HepG2 (cell line): ENCODE data around the gene EEF2. TPM values are rescaled to one million over a fixed set of nuclear protein-coding genes. Genes with fewer than 3 reads are reported as not detected.

ENCODE experiments used
- CHD4 ChIP-seq: fragments of 200-600 bp; sonication (generic); IDR thresholded peaks from 2 replicates; pipeline ENCODE4 v1.7.0; 2017; ENCODE audit warnings: mild to moderate bottlenecking, low read length, borderline replicate concordance
- ETV5 ChIP-seq: IDR thresholded peaks from 2 replicates; pipeline ENCODE4 v1.6.1; 2018; ENCODE audit warnings: missing biosample characterization, missing genetic modification reagents, inconsistent platforms, borderline replicate concordance
- FOXK2 ChIP-seq: fragments of 450-650 bp; IDR thresholded peaks from 2 replicates; pipeline ENCODE4 v1.6.1; 2016
- IRF2 ChIP-seq: IDR thresholded peaks from 2 replicates; pipeline ENCODE4 v1.6.1; 2018; ENCODE audit warnings: missing genetic modification reagents, missing compliant biosample characterization
- JDP2 ChIP-seq: sonication (generic); formaldehyde crosslinking; IDR thresholded peaks from 2 replicates; pipeline ENCODE4 v1.8.1; 2022; ENCODE audit warnings: missing genetic modification reagents, borderline replicate concordance
- KAT2B ChIP-seq: fragments of 150-350 bp; IDR thresholded peaks from 2 replicates; pipeline ENCODE4 v1.6.1; 2014; ENCODE audit warnings: low read depth, low read length, borderline replicate concordance
- KDM2A ChIP-seq: sonication (generic); formaldehyde crosslinking; IDR thresholded peaks from 2 replicates; pipeline ENCODE4 v1.4.0; 2020; ENCODE audit warnings: low read depth, missing genetic modification reagents, borderline replicate concordance
- KLF11 ChIP-seq: IDR thresholded peaks from 2 replicates; pipeline ENCODE4 v1.6.1; 2016; ENCODE audit warnings: missing compliant biosample characterization
- MTA1 ChIP-seq: sonication (generic); formaldehyde crosslinking; IDR thresholded peaks from 2 replicates; pipeline ENCODE4 v1.4.0; 2020; ENCODE audit warnings: missing genetic modification reagents, mild to moderate bottlenecking, borderline replicate concordance
- SALL1 ChIP-seq: sonication (generic); formaldehyde crosslinking; IDR thresholded peaks from 2 replicates; pipeline ENCODE4 v1.8.0; 2022; ENCODE audit warnings: mild to moderate bottlenecking, missing genetic modification reagents
- SMAD9 ChIP-seq: sonication (generic); formaldehyde crosslinking; IDR thresholded peaks from 2 replicates; pipeline ENCODE4 v1.5.1; 2020; ENCODE audit warnings: mild to moderate bottlenecking, missing genetic modification reagents
- SMARCC2 ChIP-seq: fragments of 450-650 bp; IDR thresholded peaks from 2 replicates; pipeline ENCODE4 v1.6.1; 2017; ENCODE audit warnings: antibody characterized with exemption, mild to moderate bottlenecking
- ZNF230 ChIP-seq: sonication (generic); formaldehyde crosslinking; IDR thresholded peaks from 2 replicates; pipeline ENCODE4 v1.4.0; 2020; ENCODE audit warnings: mild to moderate bottlenecking, missing genetic modification reagents
- ZNF292 ChIP-seq: sonication (generic); formaldehyde crosslinking; IDR thresholded peaks from 2 replicates; pipeline ENCODE4 v1.8.1; 2022; ENCODE audit warnings: mild to moderate bottlenecking, low read depth, missing genetic modification reagents, borderline replicate concordance
- ZNF3 ChIP-seq: IDR thresholded peaks from 2 replicates; pipeline ENCODE4 v1.7.0; 2017; ENCODE audit warnings: inconsistent platforms
- polyA plus RNA-seq, 8 experiments: library from polyadenylated mRNA; depleted of rRNA in 3 of 8; stranded (reverse) in 7 of 8; unstranded in 1 of 8; fragments of >200 nt; fragmentation: Illumina TruSeq in 4 of 8; extraction: Trizol in 4 of 8; gene quantifications; 2 replicates each; pipeline versions ENCODE4 v1.2.1 to v1.2.3, GENCODE V29; 2011 to 2016; ENCODE audit warnings: low read depth in 4 of 8, missing spikeins in 1 of 8, mixed read lengths in 1 of 8; ENCODE audit not compliant: insufficient read depth in 1 of 8
- total RNA-seq, 5 experiments: library from RNA; depleted of rRNA; stranded (reverse); fragments of >200 nt; fragmentation: Illumina TruSeq; extraction: Trizol; gene quantifications; 2 replicates each; pipeline ENCODE4 v1.2.3, GENCODE V29; 2016; ENCODE audit warnings: low read depth in 1 of 5
- TF ChIP-seq, protein P1 (sequence below): sonication (generic); formaldehyde crosslinking; IDR thresholded peaks from 2 replicates; pipeline ENCODE4 v1.8.0; 2022; ENCODE audit warnings: low read depth, missing genetic modification reagents
- TF ChIP-seq, protein P2 (sequence below), 2 experiments: sonication (generic) in 1 of 2; formaldehyde crosslinking in 1 of 2; IDR thresholded peaks; 2 replicates each; pipeline versions ENCODE4 v1.6.1 to v1.9.0; 2014 to 2022; ENCODE audit warnings: antibody characterized with exemption in 1 of 2, borderline replicate concordance in 1 of 2, inconsistent platforms in 1 of 2, low read depth in 1 of 2, missing genetic modification reagents in 1 of 2
- TF ChIP-seq, protein P3 (sequence below): sonication (generic); formaldehyde crosslinking; conservative IDR thresholded peaks from 2 replicates; pipeline ENCODE4 v1.8.0; 2022; ENCODE audit warnings: mild to moderate bottlenecking, moderate library complexity, missing genetic modification reagents
- TF ChIP-seq, protein P4 (sequence below): sonication (generic); formaldehyde crosslinking; IDR thresholded peaks from 2 replicates; pipeline ENCODE4 v1.5.1; 2020; ENCODE audit warnings: missing genetic modification reagents, mild to moderate bottlenecking, borderline replicate concordance

The EEF2 gene
- total and polyA plus RNA-seq, 2 of the 13 experiments (the other 11 are each of a cell fraction or from before 2014, with no cell fraction given) = 1,441 to 1,777 TPM

DNA sequence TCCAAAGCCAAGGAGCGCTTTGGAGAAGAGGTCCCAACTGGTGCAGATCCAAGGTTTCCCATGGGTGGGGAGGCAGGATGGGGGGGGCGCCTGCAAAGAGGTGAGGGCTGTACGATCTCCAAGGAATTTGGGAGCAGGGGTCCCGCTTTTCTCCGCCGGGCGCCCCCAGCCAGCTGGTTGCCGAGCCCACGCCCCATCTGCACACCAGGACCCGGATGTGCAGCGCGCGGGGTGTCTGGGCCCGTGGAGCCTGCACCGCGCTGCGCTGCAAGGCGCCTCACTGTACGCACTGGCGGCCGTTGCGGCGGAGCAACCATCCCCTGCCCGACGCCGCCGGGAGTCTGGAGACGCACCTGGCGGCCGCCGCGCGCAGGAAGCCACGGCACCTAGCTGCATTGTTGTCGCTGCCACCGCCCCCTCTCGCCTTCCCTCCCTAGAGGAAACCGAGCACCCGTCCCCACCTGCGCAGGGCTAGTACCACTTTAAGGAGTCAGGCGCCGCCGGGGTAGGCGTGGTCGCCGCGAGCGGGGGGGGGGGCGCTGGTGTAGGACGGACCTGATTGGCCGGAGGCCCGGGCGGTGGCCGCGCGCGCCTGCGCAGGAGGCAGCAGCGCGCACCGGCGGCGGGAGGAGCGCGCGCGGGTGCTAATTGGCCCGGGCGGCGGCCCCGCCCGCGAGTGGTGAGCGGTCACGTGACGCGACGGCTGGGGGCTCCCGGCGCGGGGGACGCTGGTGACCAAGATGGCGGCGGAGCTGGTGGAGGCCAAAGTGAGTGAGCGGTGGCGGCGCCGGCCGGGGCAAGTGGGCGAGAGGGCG is 22.0 kb upstream of the EEF2 start, which contains the start of gene PIAS4 (continued):
- TF ChIP-seq, protein P1, sequence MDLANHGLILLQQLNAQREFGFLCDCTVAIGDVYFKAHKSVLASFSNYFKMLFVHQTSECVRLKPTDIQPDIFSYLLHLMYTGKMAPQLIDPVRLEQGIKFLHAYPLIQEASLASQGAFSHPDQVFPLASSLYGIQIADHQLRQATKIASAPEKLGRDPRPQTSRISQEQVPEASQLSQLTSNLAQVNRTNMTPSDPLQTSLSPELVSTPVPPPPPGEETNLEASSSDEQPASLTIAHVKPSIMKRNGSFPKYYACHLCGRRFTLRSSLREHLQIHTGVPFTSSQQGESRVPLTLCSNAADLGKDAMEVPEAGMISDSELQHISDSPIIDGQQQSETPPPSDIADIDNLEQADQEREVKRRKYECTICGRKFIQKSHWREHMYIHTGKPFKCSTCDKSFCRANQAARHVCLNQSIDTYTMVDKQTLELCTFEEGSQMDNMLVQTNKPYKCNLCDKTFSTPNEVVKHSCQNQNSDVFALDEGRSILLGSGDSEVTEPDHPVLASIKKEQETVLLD = no peak; the same call in 1 of the 2 replicates
- TF ChIP-seq SALL1 = peak; percentile 87
- TF ChIP-seq, protein P2, sequence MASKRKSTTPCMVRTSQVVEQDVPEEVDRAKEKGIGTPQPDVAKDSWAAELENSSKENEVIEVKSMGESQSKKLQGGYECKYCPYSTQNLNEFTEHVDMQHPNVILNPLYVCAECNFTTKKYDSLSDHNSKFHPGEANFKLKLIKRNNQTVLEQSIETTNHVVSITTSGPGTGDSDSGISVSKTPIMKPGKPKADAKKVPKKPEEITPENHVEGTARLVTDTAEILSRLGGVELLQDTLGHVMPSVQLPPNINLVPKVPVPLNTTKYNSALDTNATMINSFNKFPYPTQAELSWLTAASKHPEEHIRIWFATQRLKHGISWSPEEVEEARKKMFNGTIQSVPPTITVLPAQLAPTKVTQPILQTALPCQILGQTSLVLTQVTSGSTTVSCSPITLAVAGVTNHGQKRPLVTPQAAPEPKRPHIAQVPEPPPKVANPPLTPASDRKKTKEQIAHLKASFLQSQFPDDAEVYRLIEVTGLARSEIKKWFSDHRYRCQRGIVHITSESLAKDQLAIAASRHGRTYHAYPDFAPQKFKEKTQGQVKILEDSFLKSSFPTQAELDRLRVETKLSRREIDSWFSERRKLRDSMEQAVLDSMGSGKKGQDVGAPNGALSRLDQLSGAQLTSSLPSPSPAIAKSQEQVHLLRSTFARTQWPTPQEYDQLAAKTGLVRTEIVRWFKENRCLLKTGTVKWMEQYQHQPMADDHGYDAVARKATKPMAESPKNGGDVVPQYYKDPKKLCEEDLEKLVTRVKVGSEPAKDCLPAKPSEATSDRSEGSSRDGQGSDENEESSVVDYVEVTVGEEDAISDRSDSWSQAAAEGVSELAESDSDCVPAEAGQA (IDR thresholded peaks at IDR 0.05; ENCODE audit: low read depth) = peak; percentile 21; the same call in 1 of the 2 replicates
- TF ChIP-seq, protein P2 (CRISPR knock-in tag; IDR thresholded peaks at IDR 0.05; ENCODE audit: borderline replicate concordance) = no peak
- TF ChIP-seq KDM2A (CRISPR knock-in tag) = peak; percentile 51
- TF ChIP-seq ZNF292 (CRISPR knock-in tag) = no peak
- no peak for TF ChIP-seq CHD4
- no peak; the same call in 1 of the 2 replicates for TF ChIP-seq MTA1 (CRISPR knock-in tag)
- no peak for TF ChIP-seq KLF11 (CRISPR knock-in tag)
- TF ChIP-seq JDP2 (CRISPR knock-in tag) = no peak
- no peak for TF ChIP-seq ZNF3 (CRISPR knock-in tag)
- no peak for TF ChIP-seq FOXK2
- TF ChIP-seq IRF2 (CRISPR knock-in tag) = 0 out of 2 replicates have a peak, but pooled peaks have one; percentile 64
- TF ChIP-seq SMARCC2 = no peak
- TF ChIP-seq ZNF230 = 0 out of 2 replicates have a peak, but pooled peaks have one; percentile 27
- TF ChIP-seq KAT2B = no peak
- TF ChIP-seq SMAD9 = peak; percentile 73; the same call in 1 of the 2 replicates
- TF ChIP-seq, protein P3, sequence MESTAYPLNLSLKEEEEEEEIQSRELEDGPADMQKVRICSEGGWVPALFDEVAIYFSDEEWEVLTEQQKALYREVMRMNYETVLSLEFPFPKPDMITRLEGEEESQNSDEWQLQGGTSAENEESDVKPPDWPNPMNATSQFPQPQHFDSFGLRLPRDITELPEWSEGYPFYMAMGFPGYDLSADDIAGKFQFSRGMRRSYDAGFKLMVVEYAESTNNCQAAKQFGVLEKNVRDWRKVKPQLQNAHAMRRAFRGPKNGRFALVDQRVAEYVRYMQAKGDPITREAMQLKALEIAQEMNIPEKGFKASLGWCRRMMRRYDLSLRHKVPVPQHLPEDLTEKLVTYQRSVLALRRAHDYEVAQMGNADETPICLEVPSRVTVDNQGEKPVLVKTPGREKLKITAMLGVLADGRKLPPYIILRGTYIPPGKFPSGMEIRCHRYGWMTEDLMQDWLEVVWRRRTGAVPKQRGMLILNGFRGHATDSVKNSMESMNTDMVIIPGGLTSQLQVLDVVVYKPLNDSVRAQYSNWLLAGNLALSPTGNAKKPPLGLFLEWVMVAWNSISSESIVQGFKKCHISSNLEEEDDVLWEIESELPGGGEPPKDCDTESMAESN = peak; percentile 87
- TF ChIP-seq ETV5 (CRISPR knock-in tag) = peak; percentile 35
- TF ChIP-seq, protein P4, sequence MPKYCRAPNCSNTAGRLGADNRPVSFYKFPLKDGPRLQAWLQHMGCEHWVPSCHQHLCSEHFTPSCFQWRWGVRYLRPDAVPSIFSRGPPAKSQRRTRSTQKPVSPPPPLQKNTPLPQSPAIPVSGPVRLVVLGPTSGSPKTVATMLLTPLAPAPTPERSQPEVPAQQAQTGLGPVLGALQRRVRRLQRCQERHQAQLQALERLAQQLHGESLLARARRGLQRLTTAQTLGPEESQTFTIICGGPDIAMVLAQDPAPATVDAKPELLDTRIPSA = no peak
